EH (cell line): Measurements from ENCODE around the gene COL5A1.

Experiments
- DNase-seq: peaks from one replicate; pipeline ENCODE4 v3.0.0-alpha.2; 2015; ENCODE audit warnings: low read depth

COL5A1 gene

DNA sequence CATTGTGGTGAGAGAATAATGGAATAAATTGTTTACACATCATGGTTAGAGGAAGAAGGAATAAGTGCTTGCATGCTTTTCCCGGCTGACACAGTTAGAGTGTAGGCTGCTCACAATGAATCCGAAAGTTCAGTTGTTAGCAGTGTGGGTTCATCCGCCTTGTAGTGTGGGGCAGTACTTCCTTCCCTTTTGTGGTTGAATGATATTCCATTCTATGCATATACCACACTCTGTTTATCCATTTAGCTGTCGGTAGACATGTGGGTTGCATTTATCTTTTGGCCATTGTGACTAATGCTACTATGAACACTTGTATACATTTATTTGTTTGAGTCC lies 84.0 kb downstream of the COL5A1 start:
- no peak for DNase-seq

DNA sequence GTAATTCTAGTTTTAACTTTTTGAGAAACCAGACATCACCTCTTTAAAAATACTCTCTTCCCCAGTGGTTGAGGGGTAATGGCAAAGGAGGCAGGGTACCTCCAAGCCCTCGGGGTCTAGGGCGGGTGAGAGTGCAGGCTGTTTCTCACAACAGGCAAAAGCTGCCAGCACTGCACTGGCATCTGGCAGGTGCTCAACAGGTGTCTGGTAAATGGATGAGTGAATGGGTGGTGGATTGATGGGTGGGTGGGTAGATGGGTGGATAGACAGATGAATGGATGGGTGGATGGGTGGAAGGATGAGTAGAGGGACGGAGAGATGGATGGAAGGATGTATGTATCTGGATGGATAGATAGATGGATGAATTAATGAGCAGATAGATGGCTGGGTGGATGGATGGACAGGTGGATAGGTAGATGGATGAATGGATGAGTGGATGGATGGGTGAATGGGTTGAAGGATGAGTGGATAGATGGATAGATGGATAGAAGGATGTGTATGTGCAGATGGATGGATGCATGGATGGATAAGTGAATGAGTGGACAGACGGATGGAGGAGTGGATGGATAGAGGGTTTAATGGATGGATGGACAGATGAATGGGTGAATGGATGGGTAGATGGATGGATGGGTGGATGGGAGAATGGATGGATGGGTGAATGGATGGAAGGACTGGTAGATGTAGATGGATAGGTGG lies 84.6 kb downstream of the COL5A1 start:
- DNase-seq = no peak

DNA sequence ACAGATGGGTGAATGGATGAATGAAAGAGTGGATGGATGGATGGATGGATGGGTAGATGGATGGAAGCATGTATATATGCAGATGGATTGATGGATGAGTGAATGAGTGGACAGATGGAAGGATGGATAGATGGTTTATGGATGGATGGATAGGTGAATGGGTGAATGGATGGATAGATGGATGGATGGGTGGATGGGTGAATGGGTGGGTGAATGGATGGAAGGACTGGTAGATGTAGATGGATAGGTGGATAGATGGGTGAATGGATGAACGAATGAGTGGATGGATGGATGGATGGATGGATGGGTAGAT lies 85.1 kb downstream of the COL5A1 start:
- DNase-seq = no peak

DNA sequence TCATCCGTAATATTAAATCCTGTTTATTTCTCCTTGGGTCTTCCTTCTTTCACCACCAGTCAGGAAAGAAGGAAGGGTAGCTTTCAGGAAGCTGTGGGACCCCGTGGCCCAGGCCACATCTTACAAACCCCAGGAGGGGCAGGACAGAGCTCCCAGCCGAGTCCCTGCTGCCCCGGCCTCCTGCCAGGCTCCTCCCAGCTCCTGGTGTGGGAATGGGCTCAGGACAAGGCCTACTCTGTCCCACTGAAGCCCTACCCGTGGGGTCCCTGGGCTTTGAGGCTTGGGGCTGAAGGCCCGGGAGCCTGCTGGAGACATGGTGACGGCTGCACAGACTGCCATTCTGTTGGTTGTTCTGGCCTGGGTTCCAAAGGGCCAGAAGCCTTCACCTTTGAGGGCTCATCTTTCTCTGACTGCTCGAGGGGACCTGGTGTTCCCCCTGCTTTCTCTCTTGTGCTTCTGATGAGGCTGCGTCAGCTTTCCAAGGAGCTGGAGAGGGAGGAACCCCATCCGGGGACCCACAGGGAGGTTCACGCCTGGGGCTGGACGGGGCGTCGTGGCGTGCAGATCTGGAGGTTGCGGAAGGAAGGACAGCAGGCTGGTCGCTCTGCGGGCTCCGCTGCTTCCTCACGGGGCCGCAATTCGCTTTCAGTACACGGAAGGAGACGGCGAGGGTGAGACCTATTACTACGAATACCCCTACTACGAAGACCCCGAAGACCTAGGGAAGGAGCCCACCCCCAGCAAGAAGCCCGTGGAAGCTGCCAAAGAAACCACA lies 86.6 kb downstream of the COL5A1 start:
- no peak for DNase-seq

DNA sequence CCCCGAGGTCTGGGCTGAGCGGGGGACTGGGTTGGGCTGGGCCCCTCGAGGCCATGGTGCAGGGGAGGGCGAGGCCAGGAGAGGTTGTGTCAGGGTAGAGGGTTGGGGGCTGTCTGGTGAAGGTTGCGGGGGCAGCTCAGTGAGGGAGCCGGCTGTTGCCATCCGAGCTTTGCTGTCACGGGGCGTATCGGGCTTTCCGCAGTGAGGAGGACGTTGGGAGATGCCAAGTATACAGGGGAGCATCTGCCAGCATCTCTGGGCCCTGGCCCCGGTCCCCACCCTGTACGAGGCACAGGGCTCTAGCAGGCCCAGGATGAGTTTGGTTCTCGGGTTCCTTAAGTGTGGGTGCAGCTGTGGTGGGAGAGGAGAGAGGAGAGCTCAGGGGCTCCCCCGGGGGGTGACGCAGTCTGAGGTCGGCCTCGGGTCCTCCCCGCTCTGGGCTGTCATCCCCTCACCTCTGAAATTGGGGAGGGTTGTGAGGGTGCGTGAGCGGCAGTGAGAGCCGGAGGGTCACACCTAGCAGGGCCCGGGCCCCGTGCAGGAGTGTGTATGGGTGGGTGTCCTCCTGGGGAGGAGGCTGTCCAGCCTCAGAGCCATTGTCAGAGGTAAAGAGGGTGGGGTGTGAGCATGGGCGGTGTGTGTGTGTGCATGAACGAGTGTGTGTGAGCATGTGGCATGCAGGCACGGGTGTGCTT lies 87.3 kb downstream of the COL5A1 start:
- no peak for DNase-seq

DNA sequence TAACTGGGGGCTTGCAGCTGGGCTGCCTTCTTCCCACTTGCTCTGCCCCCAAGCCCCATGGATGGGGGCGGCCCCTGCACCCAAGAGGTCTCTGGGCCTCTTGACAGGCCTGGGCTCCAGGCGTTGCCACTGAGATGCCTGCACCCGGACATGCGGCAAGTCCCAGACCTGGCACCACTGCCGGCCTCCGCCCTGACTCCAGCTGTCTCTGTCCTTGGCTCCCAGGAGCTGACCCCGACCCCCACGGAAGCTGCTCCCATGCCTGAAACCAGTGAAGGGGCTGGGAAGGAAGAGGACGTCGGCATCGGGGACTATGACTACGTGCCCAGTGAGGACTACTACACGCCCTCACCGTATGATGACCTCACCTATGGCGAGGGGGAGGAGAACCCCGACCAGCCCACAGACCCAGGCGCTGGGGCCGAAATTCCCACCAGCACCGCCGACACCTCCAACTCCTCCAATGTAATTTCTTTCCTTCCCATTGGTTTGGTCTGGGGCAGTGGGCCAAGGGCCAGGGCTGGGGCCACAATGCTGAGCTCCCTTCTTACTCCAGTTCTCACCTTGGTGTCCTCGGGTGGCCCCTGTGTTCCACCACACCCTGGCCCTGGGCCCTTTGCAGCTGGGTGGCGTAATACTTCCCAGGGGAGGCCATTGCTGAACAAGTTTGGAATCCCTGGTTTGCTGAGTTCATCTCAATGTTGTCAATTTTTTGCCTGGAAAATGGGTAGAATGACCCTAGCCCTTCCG lies 88.6 kb downstream of the COL5A1 start:
- DNase-seq = no peak

DNA sequence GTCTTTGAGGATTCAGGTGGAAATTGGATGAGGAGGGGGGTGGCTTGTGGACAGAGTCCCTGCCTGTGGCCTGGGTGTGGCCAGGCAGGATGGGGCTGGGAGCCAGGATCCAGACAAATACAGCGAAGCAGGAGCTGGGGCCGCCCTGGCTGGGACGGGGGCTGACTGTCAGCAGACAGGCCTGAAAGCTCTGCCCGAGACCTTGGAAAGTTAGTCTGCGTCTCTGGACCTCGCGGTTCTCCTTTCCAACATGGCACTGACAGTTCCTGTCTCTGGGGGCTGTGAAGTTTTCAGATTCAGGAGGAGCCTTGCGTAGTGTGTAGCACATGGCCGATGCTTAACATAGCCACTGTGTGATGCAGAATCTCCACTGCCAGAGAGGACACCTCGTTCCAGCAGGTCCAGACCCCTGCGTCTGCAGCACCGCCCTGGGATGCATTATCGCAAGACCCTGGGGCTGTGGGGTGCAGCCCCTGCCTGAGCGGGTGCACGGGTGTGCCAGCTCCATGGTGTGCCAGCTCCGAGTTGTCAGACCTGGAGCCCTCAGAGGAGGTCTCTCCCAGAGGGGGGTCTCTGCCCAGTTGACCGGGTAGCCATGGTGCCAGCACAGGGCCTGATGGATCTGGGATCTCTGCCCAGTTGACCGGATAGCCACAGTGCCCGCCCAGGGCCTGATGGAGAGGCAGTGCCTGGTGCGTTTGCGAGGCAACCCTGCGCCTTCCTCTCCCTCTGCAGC lies 89.3 kb downstream of the COL5A1 start:
- DNase-seq = no peak

DNA sequence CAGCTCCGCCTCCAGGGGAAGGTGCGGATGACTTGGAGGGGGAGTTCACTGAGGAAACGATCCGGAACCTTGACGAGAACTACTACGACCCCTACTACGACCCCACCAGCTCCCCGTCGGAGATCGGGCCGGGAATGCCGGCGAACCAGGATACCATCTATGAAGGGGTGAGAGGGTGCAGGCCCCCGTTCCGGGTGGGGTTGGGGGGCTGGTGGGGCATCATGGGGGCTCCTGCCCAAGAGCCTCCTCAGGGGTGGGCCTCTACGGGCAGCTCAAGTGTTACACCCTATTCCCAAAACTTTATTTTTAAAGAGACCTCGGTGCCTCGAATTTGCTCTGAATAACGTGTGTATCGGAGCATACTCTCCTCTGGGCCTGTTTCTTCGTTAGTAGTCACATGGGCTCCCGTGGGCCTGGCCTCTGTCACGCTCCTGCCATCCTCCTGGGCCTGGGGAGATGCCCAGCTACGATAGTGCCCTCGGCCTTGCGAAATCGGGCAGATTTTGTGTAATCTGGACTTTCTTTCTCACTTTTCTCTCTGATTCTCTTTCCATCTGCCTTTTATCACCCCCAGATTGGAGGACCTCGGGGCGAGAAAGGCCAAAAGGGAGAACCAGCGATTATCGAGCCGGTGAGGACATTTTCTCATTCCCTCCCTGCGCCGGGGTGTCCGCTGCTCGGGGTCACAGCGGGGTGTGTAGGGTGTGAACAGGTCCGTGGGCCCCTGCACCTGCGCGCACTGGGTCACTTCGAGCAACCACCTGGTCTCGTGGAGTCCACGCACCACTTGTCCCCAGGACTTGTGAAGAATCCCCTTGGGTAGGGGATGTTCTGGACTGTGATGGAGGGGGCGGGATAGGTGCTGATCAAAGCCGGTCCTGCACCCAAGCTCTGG lies 90.1 kb downstream of the COL5A1 start:
- no peak for DNase-seq

DNA sequence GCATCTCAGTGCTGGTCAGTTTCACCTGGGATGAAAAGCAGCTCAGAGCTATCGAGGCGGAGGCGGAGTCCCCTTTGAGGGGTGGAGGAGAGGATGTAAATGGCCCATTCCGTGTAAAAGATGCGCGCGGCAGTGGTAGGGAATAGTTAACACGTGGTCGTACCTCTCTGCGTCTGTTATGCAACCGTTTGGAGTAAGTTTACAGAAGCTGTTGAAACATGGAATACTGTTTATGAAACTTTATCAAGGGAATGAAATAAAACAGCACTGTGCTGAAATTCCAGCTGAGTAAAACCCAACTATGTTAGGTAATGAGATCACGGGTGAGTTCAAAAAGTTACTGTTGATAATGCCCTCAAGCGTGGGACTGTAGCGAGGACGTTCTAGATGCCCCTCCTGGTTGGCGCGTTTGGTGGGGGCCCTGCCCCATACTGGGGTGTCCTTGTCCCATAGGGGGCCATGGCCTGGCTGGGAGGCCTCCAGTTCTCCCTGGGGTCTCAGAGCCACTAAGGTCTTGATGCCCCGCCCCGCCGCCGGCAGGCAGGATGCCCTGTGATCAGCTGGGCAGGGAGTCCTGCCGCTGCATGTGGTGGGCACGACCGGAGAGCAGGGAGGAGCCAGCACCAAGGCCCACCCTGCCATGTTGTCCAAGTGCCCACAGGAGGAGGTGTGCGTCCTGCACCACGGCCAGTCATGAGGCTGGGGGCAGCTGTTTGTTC lies 90.9 kb downstream of the COL5A1 start:
- DNase-seq = no peak

DNA sequence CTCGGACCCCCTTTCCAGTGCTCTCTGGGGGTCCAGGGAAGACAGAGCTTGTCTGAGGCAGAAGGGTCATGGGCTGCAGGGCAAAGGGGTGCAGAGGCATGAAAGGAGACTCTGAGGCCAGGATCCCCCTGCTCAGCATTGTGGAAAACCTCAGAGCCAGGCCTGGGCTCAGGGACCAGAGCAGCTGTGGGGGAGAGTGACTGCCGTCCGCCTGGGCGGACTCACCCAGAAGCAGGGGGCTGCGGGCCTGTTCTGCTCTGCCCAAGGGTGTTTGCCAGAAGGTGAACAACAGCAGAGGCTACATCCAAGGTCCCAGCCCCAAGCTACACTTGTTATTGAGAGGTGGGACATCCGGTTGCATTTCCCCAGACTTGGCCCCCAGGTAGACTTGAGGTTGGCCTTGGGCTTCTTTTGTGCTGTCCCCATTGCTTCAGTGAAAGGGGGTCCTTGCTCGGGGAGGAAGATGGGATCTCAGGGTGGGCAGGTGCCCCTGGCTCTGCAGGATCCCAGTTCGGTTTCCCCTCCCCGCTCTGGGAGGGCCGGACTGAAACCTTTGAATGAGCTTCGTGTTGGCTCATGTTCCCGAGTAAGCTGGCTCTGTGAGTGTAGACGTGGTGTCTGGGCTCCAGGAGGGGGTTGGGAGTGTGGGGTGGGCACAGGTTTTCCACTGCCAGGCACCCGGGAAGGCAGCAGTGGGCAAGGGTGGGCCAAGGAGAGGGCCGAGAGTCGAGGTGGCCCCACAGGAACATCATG lies 92.1 kb downstream of the COL5A1 start:
- no peak for DNase-seq

DNA sequence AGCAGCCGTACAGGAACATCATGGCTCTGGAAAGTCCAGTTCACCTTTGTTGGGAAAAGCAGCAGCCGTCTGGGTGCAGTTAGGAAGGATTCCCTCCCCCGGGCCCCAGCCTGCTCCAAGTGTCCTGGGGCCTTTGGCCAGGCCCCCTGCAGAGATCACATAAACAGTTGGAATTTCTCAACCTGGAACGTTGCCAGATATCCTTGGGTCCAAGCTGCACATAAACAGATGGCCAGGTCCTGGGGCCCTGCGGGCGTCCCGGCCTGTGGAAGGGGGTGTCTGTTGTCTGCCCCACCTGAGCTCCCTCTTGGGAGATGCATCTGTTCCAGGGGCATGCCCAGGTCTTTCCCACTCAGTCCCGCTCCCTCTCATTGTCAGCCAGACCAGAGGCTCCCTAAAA lies 92.7 kb downstream of the COL5A1 start:
- DNase-seq = peak; percentile 79

DNA sequence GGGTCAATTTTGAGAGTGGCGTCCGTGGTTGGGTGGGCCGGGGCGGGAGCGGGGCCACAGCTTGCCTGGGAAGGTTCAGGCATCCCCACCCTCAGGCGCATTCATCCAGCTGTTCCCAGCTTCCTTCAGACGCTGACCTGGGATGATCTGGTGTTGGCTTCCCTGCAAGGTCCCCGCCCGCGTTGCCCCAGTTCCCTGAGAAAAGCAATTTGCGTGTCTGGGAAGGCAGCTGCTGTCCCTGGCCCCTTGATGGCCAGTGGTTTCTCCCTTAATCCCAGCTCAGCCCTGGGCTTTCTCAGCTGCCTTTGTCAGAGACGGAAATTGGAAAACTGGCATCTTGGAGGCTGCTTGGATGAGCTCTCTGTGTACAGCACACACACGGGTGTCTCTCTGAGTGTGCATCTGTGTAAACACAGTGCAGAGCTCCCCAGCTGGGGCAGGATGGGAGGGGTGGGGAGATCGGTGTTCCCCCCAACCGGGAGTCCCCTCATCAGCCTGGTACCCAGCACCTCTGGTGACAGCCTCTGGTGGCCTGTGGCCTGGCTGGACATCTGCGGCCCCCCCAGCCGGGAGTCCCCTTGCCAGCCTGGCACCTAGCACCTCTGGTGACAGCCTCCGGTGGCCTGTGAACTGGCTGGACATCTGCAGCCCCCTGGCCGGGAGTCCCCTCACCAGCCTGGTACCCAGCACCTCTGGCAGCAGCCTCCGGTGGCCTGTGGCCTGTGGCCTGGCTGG lies 94.0 kb downstream of the COL5A1 start:
- DNase-seq = no peak

DNA sequence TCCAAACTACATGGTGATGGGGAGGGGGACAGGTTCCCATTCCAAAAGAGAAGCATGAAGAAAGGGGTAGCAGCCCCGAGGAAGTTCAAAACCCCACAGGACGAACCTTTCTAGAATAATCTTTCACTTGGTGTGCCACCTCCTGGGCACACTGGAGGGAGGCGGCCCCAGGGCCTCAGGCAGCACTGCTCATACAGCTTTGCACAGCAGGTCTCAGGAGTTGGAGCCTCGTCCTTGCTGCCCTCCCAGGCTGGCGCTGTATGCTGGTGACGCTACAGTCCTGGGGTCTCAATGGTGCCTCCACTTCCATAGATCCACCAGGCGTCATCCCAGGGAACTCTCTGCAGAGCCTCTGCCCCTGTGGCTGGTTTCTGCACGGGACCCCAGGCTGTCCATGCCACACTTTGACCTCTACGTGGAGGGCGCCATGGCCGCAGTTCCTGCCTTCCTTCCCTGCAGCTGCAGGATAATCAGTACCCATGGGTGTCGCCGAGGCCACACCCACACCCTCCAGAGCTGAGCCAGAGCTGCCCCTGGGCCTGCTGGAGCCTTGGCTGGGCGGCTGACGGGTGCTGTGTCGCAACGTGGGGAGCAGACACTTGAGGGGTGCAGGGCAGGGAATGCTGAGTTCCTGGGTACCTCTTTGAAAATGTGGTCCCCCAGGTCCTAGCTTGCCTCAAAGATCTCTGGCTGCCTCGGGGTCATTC lies 95.3 kb downstream of the COL5A1 start:
- no peak for DNase-seq

DNA sequence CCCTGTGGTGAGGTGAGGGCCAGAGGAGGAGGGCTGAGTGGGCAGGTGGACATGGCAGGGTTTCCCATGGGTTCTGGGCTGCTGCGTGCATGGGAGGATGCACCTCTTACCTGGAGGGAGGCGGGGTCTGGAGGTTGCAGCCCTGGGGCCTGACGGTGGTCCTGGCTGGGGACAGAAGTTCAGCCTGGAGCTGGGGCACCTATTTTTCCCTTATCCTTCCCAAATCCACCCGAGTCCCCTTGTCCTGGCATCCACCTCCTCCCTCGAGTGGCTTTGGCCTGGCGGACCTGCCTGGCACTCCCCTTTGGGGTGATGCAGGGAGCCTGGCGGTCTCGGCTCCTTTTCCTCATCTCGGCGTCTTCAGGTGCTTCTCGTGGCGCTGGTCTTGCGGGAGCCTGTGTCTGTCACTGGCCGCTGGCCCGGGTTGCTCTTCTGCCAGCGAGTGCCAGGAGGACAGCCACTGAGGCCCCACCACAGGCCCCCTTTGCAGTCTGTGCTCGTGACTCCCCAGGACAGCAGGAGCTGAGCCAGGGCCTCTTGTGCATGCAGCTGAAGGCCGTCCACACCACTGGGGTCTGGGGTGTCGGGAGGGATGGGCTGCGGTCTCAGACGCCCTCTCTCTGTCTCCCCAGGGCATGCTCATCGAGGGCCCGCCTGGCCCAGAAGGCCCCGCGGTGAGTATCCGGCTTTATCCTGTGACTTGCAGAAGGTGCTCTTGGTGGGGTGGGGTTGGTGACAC lies 96.4 kb downstream of the COL5A1 start:
- no peak for DNase-seq

DNA sequence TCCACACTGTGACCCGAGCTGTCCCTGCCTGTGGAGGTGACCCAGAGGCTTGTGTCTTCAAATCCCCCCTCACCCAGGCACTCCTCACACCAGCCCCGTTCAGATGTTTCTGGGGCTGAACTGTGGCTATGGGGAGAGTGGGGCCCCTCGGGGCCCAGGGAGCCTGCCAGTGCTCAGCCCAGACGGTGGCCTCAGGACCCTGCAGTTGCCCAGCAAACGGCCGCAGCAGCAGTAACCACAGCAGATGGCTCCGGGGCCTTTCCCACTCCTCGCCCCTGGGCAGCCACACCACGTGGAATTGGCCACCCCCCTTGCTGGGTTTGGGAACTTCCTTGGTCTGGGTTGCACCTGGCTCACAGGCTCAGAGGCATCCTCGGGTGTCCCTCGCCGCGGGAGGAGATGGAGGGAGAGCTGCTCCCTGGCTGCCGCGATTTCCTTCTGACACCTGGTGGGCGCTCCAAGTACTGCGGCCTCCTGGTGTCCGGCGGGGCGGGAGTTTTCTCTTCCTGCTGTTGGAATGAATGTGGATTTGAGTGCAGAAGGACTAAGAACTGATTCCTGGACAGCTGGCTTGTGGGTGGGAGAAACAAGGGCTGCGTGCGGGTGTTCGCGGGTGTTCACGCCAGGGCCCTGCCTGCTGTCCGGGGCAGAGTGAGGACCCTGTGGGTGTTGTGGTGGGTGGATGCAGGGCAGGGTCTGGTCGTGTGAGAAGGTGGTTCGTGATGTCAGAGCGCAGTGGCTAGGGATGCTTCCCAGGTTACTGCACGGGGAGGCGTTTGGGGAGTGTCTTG lies 97.5 kb downstream of the COL5A1 start:
- peak; percentile 62 for DNase-seq

DNA sequence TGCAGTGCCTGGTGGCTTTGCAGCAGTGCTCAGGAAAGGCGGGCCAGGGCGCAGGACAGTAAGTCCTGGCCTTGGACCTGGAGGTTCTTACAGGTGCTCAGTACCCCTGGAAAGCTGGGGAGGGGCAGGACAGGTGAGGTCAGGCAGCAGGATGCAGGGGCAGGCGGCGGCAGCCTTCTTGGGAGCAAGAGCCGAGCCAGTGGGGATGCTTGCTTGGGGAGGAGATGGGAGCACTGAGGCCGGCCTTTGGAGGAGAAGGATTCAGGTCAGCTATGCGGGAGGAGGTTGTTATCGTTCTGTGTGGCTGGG lies 98.0 kb downstream of the COL5A1 start:
- no peak for DNase-seq

DNA sequence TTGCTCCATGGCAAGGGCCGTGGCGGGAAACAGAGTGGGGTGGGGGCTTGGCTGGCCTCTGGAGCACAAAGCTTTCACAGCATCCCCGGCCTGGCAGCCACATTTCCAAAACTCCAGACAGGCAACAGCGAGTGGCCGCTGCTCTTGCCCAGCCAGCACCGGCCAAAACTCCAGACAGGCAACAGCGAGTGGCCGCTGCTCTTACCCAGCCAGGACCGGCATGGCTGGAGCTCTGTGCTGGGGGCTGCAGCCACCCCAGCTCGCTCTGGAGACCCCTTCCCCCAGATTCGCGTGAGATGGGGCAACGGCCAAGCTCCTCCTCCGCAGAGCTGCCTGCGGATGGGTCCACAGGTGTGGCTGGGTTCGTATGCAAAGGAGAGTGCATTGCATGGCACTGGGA lies 98.5 kb downstream of the COL5A1 start:
- no peak for DNase-seq
